OCI-LY1 (cell line): ENCODE results near the gene LRMDA.

Source experiments
- EZH2 ChIP-seq: fragments of 200-600 bp; sonication (generic), shearing (Covaris generic); IDR thresholded peaks from 2 replicates; pipeline ENCODE4 v1.8.0; 2017; ENCODE audit warnings: borderline replicate concordance, mixed run types, mild to moderate bottlenecking, antibody characterized with exemption, low read length, moderate library complexity, mixed read lengths
- TF ChIP-seq, protein P1 (sequence below): fragments of 200-600 bp; sonication (generic), shearing (Covaris generic); IDR thresholded peaks from 2 replicates; pipeline ENCODE4 v1.5.1; 2017; ENCODE audit warnings: mild to moderate bottlenecking, antibody characterized with exemption, low read length, moderate library complexity, mixed read lengths

DNA sequence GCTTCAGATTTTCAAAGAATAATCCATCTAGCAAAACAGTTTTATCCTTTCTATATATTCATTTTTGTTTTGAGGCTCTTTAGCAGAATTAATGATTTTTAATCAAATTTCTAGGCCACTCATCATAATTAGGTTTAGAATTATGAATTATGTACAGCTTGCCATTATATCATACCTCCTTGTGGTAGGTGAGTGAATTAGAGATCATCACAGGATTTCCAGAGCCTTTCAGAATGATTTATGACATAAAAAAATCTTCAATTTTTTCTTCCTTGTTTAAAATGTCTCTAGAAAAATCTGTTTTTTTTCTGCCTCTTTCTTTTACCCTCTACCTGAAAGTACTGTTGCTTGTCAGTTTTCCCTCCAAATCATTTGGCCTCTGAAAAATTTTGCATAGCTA lies 433.3 kb downstream of the LRMDA start:
- TF ChIP-seq, protein P1, sequence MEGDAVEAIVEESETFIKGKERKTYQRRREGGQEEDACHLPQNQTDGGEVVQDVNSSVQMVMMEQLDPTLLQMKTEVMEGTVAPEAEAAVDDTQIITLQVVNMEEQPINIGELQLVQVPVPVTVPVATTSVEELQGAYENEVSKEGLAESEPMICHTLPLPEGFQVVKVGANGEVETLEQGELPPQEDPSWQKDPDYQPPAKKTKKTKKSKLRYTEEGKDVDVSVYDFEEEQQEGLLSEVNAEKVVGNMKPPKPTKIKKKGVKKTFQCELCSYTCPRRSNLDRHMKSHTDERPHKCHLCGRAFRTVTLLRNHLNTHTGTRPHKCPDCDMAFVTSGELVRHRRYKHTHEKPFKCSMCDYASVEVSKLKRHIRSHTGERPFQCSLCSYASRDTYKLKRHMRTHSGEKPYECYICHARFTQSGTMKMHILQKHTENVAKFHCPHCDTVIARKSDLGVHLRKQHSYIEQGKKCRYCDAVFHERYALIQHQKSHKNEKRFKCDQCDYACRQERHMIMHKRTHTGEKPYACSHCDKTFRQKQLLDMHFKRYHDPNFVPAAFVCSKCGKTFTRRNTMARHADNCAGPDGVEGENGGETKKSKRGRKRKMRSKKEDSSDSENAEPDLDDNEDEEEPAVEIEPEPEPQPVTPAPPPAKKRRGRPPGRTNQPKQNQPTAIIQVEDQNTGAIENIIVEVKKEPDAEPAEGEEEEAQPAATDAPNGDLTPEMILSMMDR: no peak
- no peak for TF ChIP-seq EZH2
